GM18868 (cell line): ENCODE measurements around the gene IQSEC1.

Experiments used
- ATAC-seq: cut with Tn5 transposase; IDR thresholded peaks from one replicate; pipeline ENCODE4 v1.9.1; 2021; ENCODE audit warnings: mild to moderate bottlenecking, moderate library complexity; ENCODE audit not compliant: unreplicated experiment

IQSEC1 gene

DNA sequence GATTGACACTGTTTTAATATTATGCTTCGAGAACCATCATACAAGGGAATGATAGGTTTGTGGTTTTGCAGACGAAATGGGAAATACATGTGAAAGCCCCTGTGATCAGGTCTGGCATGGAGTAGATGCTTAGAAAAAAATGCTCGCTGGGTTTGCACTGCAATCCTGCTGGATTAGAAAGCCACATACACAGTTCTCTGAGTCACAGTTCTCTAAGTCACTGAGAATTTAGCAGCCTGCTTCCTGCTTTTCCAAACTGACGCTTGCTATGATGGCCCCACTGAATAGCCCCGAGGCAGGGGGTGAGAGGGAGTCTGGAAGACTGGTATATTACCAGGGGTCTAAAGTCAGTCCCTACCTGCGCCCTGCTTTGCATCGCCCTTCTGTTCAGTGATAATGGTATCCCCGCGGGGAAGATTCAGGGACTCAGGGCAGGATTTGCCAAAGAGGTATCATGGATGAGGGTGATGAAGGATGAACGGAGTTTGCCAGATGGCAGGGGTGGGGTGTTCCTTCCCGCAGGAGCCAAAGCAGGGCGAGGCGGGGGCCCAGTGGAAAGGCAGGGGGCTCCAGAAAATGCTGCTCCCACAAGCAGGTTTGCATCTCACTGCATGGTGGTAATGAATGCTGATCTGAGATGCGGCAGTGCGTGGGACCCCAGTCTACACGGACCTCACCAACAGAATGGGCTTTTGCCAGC is 82.3 kb downstream of the IQSEC1 start:
- no peak for ATAC-seq

DNA sequence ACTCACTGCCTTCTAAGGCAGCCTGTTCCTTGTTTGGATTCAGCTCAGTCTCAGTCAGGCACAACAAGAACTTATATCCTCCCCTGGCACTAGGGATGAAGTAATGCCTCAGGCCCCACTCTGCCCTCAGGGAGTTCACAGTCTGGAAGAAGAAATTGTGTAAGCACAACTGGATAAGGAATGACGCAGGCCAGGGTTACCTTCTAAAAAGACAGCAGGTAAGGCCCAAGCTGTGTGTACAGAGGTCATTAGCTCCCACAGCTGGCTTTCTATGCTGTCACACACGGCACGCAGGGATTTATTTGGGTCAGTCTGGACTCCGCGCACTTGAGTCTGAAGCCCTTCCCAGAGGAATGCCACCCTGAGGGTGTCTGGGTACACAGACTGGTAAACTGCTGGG is 82.9 kb downstream of the IQSEC1 start:
- no peak for ATAC-seq

GRCh38 chr3:12988728-12989454 is 84.3 kb downstream of the IQSEC1 start:
- ATAC-seq, result no peak

DNA sequence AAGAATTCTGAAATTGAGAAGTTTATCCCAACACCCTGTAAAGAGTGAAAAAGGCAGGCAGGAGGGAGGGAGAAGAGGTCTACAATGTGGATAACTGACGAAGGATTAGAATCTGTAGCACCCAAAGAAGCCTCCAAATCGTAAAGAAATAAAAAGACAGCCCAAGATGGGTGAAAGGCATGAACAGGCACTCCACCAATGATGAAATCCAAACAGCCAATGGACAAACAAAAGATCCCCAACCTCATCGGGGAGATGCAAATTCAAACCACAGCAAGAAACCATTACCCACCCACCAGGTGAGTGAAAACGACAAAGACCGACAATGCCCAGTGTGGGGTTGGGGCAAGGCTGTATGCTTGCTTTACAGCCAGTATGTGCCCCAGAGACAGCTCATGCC is 85.6 kb downstream of the IQSEC1 start:
- no peak for ATAC-seq

GRCh38 chr3:12986986-12987385 is 86.2 kb downstream of the IQSEC1 start:
- ATAC-seq, result no peak

DNA sequence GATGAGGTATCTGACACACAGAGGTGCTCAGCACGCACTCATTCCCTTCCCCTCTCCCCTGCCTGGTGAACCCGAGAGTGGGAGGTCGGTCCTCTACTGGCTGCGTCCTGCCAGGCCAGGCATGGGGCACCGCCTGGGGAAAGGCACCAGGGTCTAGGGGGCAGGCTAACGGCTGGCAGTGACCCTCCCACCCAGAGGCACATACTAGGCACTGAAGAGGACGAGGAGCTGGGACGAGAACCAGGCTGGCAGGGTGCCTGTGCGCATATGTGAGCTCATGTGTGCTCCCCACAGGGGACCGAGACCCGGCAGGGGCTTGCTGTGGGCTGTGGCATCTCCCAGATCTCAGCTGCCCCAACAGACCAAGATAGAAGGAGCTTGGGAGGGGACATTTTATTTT is 86.7 kb downstream of the IQSEC1 start:
- ATAC-seq, result no peak

- ATAC-seq, result no peak
These were observed 87.2 kb downstream of the IQSEC1 start for GRCh38 chr3:12986031-12986430.

- no peak for ATAC-seq
These were observed 88.1 kb downstream of the IQSEC1 start for GRCh38 chr3:12985148-12985547.

DNA sequence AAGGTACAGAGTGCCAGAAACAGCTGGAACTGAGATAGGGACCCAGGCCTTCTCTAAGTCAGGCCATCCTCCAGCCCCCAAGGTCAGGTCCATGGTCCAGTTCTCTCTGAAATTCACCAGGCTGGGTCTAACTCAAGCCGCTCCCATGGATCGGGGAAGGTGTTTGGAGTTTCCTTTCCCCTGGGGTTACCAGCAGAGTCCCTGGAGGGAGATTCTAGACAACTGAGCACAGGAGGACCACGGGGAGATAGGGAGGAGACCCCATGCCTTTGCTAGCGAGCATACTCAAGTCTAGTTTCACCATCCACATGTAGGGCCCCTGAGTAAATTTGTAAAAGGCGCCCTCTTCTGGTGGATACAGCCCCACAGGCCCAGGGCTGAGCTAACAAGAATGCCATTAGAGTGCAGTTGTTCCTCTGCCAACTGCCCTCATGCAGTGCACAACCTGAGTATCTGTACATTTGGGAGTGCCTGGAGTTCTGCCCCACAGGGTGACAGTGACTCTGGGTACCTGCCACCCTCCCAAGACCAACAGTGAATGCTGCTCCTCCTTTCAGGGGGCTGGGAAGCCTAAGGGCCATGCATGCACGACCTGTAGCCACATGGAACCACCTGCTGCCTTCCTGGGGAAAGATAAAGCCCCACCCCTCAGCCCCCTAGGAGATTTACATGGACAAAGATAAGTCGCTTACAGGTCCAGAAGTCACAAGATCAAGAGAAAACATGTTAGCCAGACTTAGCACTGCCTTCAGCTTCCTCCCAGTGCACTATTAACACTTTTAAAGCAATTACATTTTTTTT is 89.0 kb downstream of the IQSEC1 start:
- ATAC-seq, result peak; percentile 50

- peak; percentile 21 for ATAC-seq
These were observed 89.9 kb downstream of the IQSEC1 start for GRCh38 chr3:12983319-12983718.

DNA sequence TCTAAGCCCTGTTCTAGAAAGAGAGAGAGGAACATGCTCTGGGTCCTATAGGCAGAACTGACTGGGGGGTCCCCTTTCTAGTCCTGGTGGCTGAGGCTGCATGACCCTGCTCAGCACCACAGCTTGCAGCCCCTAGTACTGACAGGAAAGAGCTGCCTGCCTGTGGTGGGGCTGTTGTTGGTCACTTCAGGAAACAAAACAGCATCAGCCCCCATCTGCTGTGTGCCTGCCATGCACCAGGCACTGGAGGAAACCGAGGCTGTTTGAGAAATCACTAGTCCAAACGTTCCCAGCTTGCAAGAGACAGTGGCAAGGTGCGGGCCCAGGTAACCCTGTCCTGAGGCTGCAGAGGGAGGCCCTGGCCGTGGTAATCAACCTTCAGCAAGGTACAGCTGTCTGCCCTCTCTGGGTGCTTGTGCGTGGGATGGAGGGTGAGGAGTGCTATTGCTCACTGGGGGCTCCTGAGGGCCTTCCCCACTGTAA is 90.6 kb downstream of the IQSEC1 start:
- peak; percentile 41 for ATAC-seq

DNA sequence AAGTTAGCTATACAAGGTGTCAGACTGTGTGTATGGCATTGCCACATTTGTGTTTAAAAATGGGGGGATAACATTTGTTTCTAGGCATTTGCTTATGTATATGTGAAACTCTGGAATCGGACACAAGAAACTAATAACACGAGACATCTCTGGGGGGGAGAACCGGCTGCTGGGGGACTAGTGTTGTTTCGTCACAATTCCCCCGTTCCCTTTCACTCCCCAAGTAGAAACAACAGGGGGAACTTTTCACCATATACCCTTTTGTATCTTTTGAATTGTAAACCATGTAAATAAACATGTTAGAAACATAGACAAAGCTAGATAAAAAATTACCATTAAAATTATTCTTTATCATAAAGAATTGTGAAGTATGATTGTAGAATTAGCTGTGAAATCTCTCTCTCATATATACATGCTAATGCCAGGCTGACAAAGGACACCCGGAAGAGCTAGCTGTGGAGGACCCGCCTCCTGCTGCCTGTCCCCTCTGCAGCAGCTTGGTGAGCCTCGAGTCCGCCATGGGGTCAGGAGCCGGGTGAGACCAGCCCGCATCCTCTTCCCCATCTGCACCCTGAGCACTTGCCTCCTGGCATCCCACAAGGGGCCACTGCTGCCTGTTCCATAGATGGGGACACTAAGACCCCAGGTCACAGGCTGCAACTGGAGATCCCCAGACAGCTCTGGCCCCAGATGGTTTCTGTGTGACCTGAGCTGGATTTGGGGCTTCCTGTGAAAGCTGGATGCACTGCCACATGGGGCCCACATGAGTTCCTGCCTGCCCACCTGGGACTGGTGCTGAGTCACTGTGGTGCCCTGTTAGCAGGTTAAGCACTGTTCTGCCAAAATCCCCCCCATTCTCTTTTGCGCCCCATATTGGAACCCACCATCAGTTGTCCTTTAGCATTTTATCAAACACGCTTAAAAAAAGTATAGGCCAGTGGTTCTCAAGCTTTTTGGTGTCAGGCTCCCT is 91.6 kb downstream of the IQSEC1 start:
- ATAC-seq, result peak; percentile 33

GRCh38 chr3:12980596-12981290 is 92.5 kb downstream of the IQSEC1 start:
- no peak for ATAC-seq

GRCh38 chr3:12979947-12980487 is 93.2 kb downstream of the IQSEC1 start:
- no peak for ATAC-seq

DNA sequence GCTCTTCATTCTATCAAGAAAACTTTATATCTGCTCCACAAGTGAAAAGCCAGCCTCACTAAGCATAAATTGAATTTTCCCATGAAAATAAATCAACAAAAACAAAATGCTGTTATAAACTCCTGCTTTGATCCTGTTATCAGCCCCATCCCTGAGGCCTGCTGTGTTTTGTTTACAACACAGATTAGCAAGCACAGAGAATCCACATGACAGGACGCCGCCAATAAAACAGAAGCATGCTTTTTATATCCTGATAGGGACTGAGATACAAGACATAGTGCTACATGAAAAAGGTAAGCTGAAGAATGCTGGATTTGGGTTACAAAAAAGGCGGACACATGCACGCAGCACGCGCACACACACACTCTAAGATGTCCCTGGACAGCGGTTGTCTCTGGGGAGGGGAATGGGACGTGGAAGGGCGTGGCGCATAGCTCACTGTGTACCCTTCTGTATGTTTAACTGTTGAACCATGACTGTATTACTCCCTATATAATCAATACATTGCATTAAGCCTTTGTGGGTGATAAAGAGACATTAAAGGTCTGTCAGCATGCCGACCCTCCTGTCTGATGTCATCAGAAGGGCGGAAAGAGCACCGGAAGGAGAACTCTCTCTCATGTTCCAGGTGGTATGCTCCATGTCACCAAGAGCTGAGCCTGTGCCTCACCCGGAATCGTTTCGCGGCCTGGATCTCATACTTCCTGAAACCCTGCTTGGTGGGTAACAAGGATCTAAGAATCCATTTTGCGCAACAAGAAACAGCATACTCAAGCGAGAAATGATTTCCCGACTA is 93.9 kb downstream of the IQSEC1 start:
- no peak for ATAC-seq

- no peak for ATAC-seq
These were observed 94.5 kb downstream of the IQSEC1 start for GRCh38 chr3:12978682-12979081.

DNA sequence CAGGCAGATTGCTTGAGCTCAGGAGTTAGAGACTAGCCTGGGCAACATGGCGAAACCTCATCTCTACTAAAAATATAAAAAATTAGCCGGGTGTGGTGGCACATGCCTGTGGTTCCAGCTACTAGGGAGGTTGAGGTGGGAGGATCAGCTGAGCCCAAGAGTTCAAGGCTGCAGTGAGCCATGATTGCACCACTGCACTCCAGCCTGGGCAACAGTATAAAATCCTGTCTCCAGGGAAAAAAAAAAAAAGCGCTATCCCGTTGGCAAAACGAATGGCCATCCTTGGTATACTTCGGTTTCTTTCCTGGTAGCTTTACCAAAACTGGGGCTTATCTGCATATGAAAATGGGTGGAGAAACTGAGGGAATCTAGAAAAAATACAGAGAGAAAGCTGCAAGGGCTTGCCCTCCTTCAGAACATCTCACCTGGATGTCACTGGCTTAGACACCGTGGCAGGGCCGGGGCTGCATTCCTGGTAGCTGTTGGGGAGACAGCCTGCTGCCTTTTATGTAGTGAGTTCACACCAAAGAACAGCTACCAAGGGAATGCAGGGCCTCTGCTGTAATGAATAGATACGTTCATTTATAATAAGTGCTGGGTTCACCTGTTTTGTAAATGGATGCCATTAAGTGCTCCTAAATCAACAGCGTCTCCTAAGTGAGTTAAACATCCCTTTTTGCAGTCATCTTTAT is 96.0 kb downstream of the IQSEC1 start:
- ATAC-seq, result no peak
